K562 (cell line): ENCODE measurements around the gene ERVMER34-1. TPM values are rescaled to one million over a fixed set of nuclear protein-coding genes. Genes with fewer than 3 reads are reported as not detected.

Experiments used
- ATAC-seq: fragments of 200-7000 bp; cut with Tn5 transposase; 3 replicates; pipeline ENCODE4 v1.9.1; 2020; ENCODE audit warnings: moderate library complexity
- BruUV-seq: library from RNA; stranded (reverse); fragments of 400-500 nt; replicated peaks from 2 replicates; lab custom pipeline; 2021; lab: Mats Ljungman, UMichigan
- CTCF ChIA-PET: fragments of 300-600 bp; formaldehyde crosslinking; extraction: SDS; loops from one replicate; lab custom pipeline; 2021; ENCODE audit warnings: low intra/inter-chr PET ratio; lab: Yijun Ruan, JAX
- POLR2A ChIA-PET: fragments of 300-600, 350-650 bp; sonication (Branson Sonifier 250); formaldehyde crosslinking; extraction: SDS; loops from one replicate; lab custom pipeline; 2021; ENCODE audit warnings: antibody characterized with exemption, inconsistent platforms; lab: Yijun Ruan, JAX
- DNase-seq, 4 experiments: peaks; one replicate each; pipeline versions ENCODE4 v3.0.0 to v3.0.0-alpha.2; 2011 to 2018; ENCODE audit warnings: low spot score in 3 of 4, mixed read lengths in 3 of 4; ENCODE audit errors: extremely low read depth in 1 of 4
- FAIRE-seq: peaks from 2 replicates; lab custom pipeline; 2011; peaks lifted over from hg19 to GRCh38; lab: Jason Lieb, UNC
- H2AFZ ChIP-seq: 2 replicates; pipeline ENCODE4 v1.6.0; 2011; ENCODE audit warnings: low read depth, low read length, control low read depth, inconsistent platforms
- H3K27ac ChIP-seq: fragments of 200-600 bp; 3 replicates; pipeline ENCODE4 v1.8.0; 2011; ENCODE audit warnings: low read depth, mild to moderate bottlenecking, control low read depth, inconsistent platforms, low read length, moderate library complexity, mixed read lengths; ENCODE audit errors: extremely low read depth
- H3K27me3 ChIP-seq, 2 experiments: fragments of 300-600 bp in 1 of 2; 2 replicates in 1 of 2; 3 replicates in 1 of 2; pipeline versions ENCODE4 v1.6.0 to v1.8.0; 2011; ENCODE audit warnings: inconsistent platforms in 2 of 2, low read length in 2 of 2, mild to moderate bottlenecking in 1 of 2, mixed read lengths in 1 of 2, moderate library complexity in 1 of 2; ENCODE audit not compliant: control insufficient read depth in 2 of 2, insufficient read depth in 2 of 2
- H3K36me3 ChIP-seq: fragments of 300-600 bp; 3 replicates; pipeline ENCODE4 v1.8.0; 2011; ENCODE audit warnings: mild to moderate bottlenecking, low read length, inconsistent platforms; ENCODE audit not compliant: control insufficient read depth, insufficient read depth
- H3K4me1 ChIP-seq, 2 experiments: fragments of 200-600 bp in 1 of 2; replicated peaks in 1 of 2; 2 replicates in 1 of 2; 3 replicates in 1 of 2; pipeline versions ENCODE4 v1.5.1 to v1.8.0; 2011; ENCODE audit warnings: inconsistent platforms in 2 of 2, low read length in 2 of 2, mild to moderate bottlenecking in 1 of 2, mixed read lengths in 1 of 2, moderate library complexity in 1 of 2; ENCODE audit not compliant: control insufficient read depth in 2 of 2, insufficient read depth in 2 of 2
- H3K4me2 ChIP-seq: 2 replicates; pipeline ENCODE4 v1.6.1; 2011; ENCODE audit warnings: low read length, control low read depth, inconsistent platforms, mixed read lengths; ENCODE audit not compliant: insufficient read depth
- H3K4me3 ChIP-seq: fragments of 200-600 bp; sonication (generic), shearing (Covaris generic); 2 replicates; pipeline ENCODE4 v1.5.1; 2016; ENCODE audit warnings: control low read depth, inconsistent platforms
- H3K79me2 ChIP-seq: fragments of 200-600 bp; 3 replicates; pipeline ENCODE4 v1.8.0; 2011; ENCODE audit warnings: low read length, inconsistent platforms; ENCODE audit not compliant: control insufficient read depth, insufficient read depth
- H3K9ac ChIP-seq, 2 experiments: 2 replicates each; pipeline versions ENCODE4 v1.6.0 to v1.6.1; 2011; ENCODE audit warnings: low read depth in 2 of 2, low read length in 2 of 2, control low read depth in 1 of 2, inconsistent platforms in 1 of 2, mild to moderate bottlenecking in 1 of 2, mixed read lengths in 1 of 2; ENCODE audit not compliant: insufficient read depth in 1 of 2
- H3K9me1 ChIP-seq: one replicate; pipeline ENCODE4 v1.6.0; 2011; ENCODE audit warnings: inconsistent platforms, mild to moderate bottlenecking, low read length, moderate library complexity; ENCODE audit not compliant: control insufficient read depth, insufficient read depth
- H3K9me3 ChIP-seq: replicated peaks from 2 replicates; pipeline ENCODE4 v1.5.1; 2011; ENCODE audit warnings: low read depth, low read length, inconsistent platforms; ENCODE audit not compliant: control insufficient read depth, insufficient read depth
- H4K20me1 ChIP-seq: replicated peaks from 2 replicates; pipeline ENCODE4 v1.6.1; 2011; ENCODE audit warnings: low read length, inconsistent platforms, mixed read lengths; ENCODE audit not compliant: control insufficient read depth, insufficient read depth
- ATF7 ChIP-seq: fragments of 450-650 bp; IDR thresholded peaks from 2 replicates; pipeline ENCODE4 v1.7.1; 2014; ENCODE audit warnings: mild to moderate bottlenecking, moderate library complexity
- BRD4 ChIP-seq: fragments of 200-600 bp; sonication (generic); IDR thresholded peaks from 2 replicates; pipeline ENCODE4 v1.6.1; 2017; ENCODE audit warnings: inconsistent platforms
- CEBPB ChIP-seq: fragments of 450-650 bp; IDR thresholded peaks from 2 replicates; pipeline ENCODE4 v1.6.1; 2016; ENCODE audit warnings: missing genetic modification characterization, missing compliant biosample characterization
- CEBPG ChIP-seq, 3 experiments: fragments of 200-800 bp in 1 of 3; sonication (Bioruptor generic) in 1 of 3; sonication (generic) in 1 of 3; formaldehyde crosslinking in 1 of 3; IDR thresholded peaks in 2 of 3; conservative IDR thresholded peaks in 1 of 3; 2 replicates each; pipeline versions ENCODE4 v1.6.1 to v1.8.0; 2016 to 2022; ENCODE audit warnings: missing compliant biosample characterization in 2 of 3, missing genetic modification characterization in 2 of 3, mild to moderate bottlenecking in 1 of 3, missing genetic modification reagents in 1 of 3
- E4F1 ChIP-seq: fragments of 250-450 bp; sonication (Bioruptor Pico); IDR thresholded peaks from 2 replicates; pipeline ENCODE4 v1.5.0; 2021; ENCODE audit warnings: mild to moderate bottlenecking, borderline replicate concordance
- PHF20 ChIP-seq: fragments of 450-650 bp; IDR thresholded peaks from 2 replicates; pipeline ENCODE4 v1.6.1; 2018; ENCODE audit not compliant: partially characterized antibody
- SRF ChIP-seq, 2 experiments: fragments of 250-450, 450-650 bp in 1 of 2; sonication (Bioruptor Pico) in 1 of 2; sonication (generic) in 1 of 2; formaldehyde crosslinking; IDR thresholded peaks; 2 replicates each; pipeline versions ENCODE4 v1.5.0 to v1.5.1; 2020 to 2022; ENCODE audit warnings: mild to moderate bottlenecking in 1 of 2, missing genetic modification reagents in 1 of 2
- ZNF512 ChIP-seq: IDR thresholded peaks from 2 replicates; pipeline ENCODE4 v1.6.1; 2016; ENCODE audit warnings: missing genetic modification characterization, missing compliant biosample characterization
- WGBS: fragments of 100-300 bp; shearing (Covaris generic); methylation state at CpG from one replicate; pipeline ENCODE4 v1.1.6; 2016; ENCODE audit warnings: low coverage, mixed read lengths; ENCODE audit not compliant: insufficient coverage; ENCODE audit errors: missing lambda C conversion rate; 5-methylcytosine and 5-hydroxymethylcytosine counted together
- in situ Hi-C: fragments of 300-500 bp; cut with MboI; formaldehyde crosslinking; loops from 4 replicates; pipeline ENCODE4 v1.15.0; 2018; ENCODE audit warnings: inconsistent platforms, mixed read lengths
- intact Hi-C: fragments of 100-400 bp; cut with micrococcal nuclease; formaldehyde crosslinking; loops from 2 replicates; pipeline ENCODE4 v1.14.2; 2022
- polyA plus RNA-seq, 8 experiments: library from polyadenylated mRNA; depleted of rRNA in 4 of 8; stranded (reverse) in 5 of 8; unstranded in 3 of 8; fragments of >200 nt; fragmentation: Nextera tagmentation in 2 of 8; fragmentation: Illumina TruSeq in 1 of 8; extraction: Ambion mirVana in 2 of 8; extraction: Trizol in 1 of 8; gene quantifications; 2 replicates each; pipeline versions ENCODE4 v1.2.1 to v1.2.3, GENCODE V29; 2011 to 2014; ENCODE audit warnings: inconsistent platforms in 1 of 8, missing spikeins in 1 of 8
- total RNA-seq, 7 experiments: library from RNA; depleted of rRNA in 6 of 7; stranded (reverse); fragments of >200 nt in 6 of 7; fragmentation: Illumina TruSeq in 2 of 7; extraction: Trizol in 2 of 7; gene quantifications; 2 replicates each; pipeline versions ENCODE4 v1.2.1 to v1.2.3, GENCODE V29; 2011 to 2021; ENCODE audit warnings: low replicate concordance in 1 of 7

ERVMER34-1 gene
- total and polyA plus RNA-seq, 9 of the 15 experiments (the other 6 are each of a cell fraction or from before 2014, with no cell fraction given): 0.04 to 0.57 (median 0.25) TPM

- Histone ChIP-seq H3K9me1 (no peaks in the 10 kb centered on the region), H3K4me2 (no peak overlapping the region), H3K9ac (no peak overlapping the region), H3K4me3 (no peak overlapping the region), H3K27me3 (no peaks in the 10 kb centered on the region; a peak in 1 of 5 replicates), H3K4me1 (no peaks in the 10 kb centered on the region), H3K79me2 (no peaks in the 10 kb centered on the region), H3K9me3 (no peaks in the 10 kb centered on the region), H3K27ac (no peak overlapping the region), H3K36me3 (no peaks in the 10 kb centered on the region), H4K20me1 (no peaks in the 10 kb centered on the region), H2AFZ (no peak overlapping the region)
- intact Hi-C loops: loop anchor here (10.0 kb wide), 1 partner anchor 189 kb away; no protein-coding TSS in a partner anchor
- no peak for TF ChIP-seq CEBPB (tag)
- TF ChIP-seq ZNF512 (tag): peak; percentile 90
- DNase-seq (no peak), ATAC-seq (no peak), FAIRE-seq (no peak)
- BruUV-seq: no TSS peak
- ChIA-PET CTCF (no interaction called here), POLR2A (no interaction called here)
- in situ Hi-C loops: no loop called here
Observed at GRCh38 chr4:52795533-52795932, 44.3 kb upstream of the ERVMER34-1 start.

- TF ChIP-seq SRF (CRISPR knock-in tag; IDR thresholded peaks at IDR 0.05) (peak in 1 of 2 experiments; percentile 34; a peak in 1 of 4 replicates), BRD4 (no peak), ATF7 (no peak), E4F1 (CRISPR knock-in tag) (no peak), CEBPG (CRISPR knock-in tag; IDR thresholded peaks at IDR 0.05) (no peak), CEBPG (tag; conservative IDR thresholded peaks at IDR 0.05 in 1 of 2, IDR thresholded peaks at IDR 0.05 in 1 of 2) (0 out of 4 replicates have a peak, but pooled peaks of 1 of the 2 experiments have one; percentile 17), PHF20 (no peak)
- 2% methylated on average over 5 of the region's 5 CpGs for WGBS
- in situ Hi-C loops (no loop called here), intact Hi-C loops (loop anchor here (10.0 kb wide), 1 partner anchor 193 kb away; no protein-coding TSS in a partner anchor)
- Histone ChIP-seq H3K9me3 (no peaks in the 10 kb centered on the region), H3K27me3 (peaks cover 0 to 7% of the 10 kb centered on the region in 2 experiments; a peak in 2 of 5 replicates), H3K4me2 (no peak overlapping the region), H3K79me2 (no peaks in the 10 kb centered on the region), H3K4me3 (no peak overlapping the region), H3K36me3 (no peaks in the 10 kb centered on the region), H3K27ac (no peak overlapping the region), H3K9ac (no peak overlapping the region), H2AFZ (no peak overlapping the region), H3K4me1 (no peaks in the 10 kb centered on the region), H3K9me1 (no peaks in the 10 kb centered on the region), H4K20me1 (no peaks in the 10 kb centered on the region)
- BruUV-seq: no TSS peak
- ChIA-PET CTCF (no interaction called here), POLR2A (no interaction called here)
- FAIRE-seq (no peak), DNase-seq (no peak), ATAC-seq (no peak)
Observed at GRCh38 chr4:52791936-52792335, 40.7 kb upstream of the ERVMER34-1 start.
